Neuronal stem cell (in vitro differentiated cells): ENCODE results near the gene ACTR6.

ENCODE experiments used
- DNase-seq: peaks from one replicate; pipeline ENCODE4 v3.0.0-alpha.2; 2013; ENCODE audit warnings: low spot score
- H2AFZ ChIP-seq: one replicate; pipeline ENCODE4 v1.6.1; 2013; ENCODE audit warnings: mild to moderate bottlenecking, low read length, inconsistent platforms
- H2AK5ac ChIP-seq: 2 replicates; pipeline ENCODE4 v1.6.1; 2013; ENCODE audit warnings: low read depth, mild to moderate bottlenecking, inconsistent platforms, low read length, moderate library complexity, mixed read lengths
- H2BK120ac ChIP-seq: 2 replicates; pipeline ENCODE4 v1.6.1; 2013; ENCODE audit warnings: low read depth, mild to moderate bottlenecking, inconsistent platforms, low read length, moderate library complexity, mixed read lengths
- H2BK12ac ChIP-seq: one replicate; pipeline ENCODE4 v1.6.1; 2013; ENCODE audit warnings: low read length, inconsistent platforms
- H2BK15ac ChIP-seq: 2 replicates; pipeline ENCODE4 v1.6.1; 2013; ENCODE audit warnings: mild to moderate bottlenecking, low read length, inconsistent platforms, mixed read lengths
- H2BK5ac ChIP-seq: one replicate; pipeline ENCODE4 v1.6.1; 2013; ENCODE audit warnings: inconsistent platforms, mild to moderate bottlenecking, low read length, moderate library complexity
- H3K14ac ChIP-seq: one replicate; pipeline ENCODE4 v1.6.1; 2013; ENCODE audit warnings: low read length, inconsistent platforms
- H3K18ac ChIP-seq: 2 replicates; pipeline ENCODE4 v1.6.1; 2013; ENCODE audit warnings: low read length, inconsistent platforms
- H3K23ac ChIP-seq: 2 replicates; pipeline ENCODE4 v1.6.1; 2013; ENCODE audit warnings: low read depth, mild to moderate bottlenecking, mixed read lengths, low read length, inconsistent platforms; ENCODE audit not compliant: poor library complexity
- H3K27ac ChIP-seq: replicated peaks from 3 replicates; pipeline ENCODE4 v1.5.1; 2013; ENCODE audit warnings: low read length, inconsistent platforms
- H3K27me3 ChIP-seq, 3 experiments: 2 replicates each; pipeline ENCODE4 v1.6.1; 2013; ENCODE audit warnings: low read length in 3 of 3, mild to moderate bottlenecking in 2 of 3, inconsistent platforms in 1 of 3, low read depth in 1 of 3, mixed read lengths in 1 of 3, moderate library complexity in 1 of 3; ENCODE audit not compliant: control insufficient read depth in 3 of 3, insufficient read depth in 3 of 3
- H3K36me3 ChIP-seq, 2 donors: replicated peaks in 1 of 2; 2 replicates each; pipeline ENCODE4 v1.6.1; 2013; ENCODE audit warnings: low read length in 2 of 2; ENCODE audit not compliant: control insufficient read depth in 2 of 2, insufficient read depth in 2 of 2
- H3K4ac ChIP-seq: 2 replicates; pipeline ENCODE4 v1.6.1; 2013; ENCODE audit warnings: inconsistent platforms, mild to moderate bottlenecking, low read length, moderate library complexity
- H3K4me1 ChIP-seq, 2 donors: 1 replicate in 1 of 2; 2 replicates in 1 of 2; pipeline ENCODE4 v1.6.1; 2013; ENCODE audit warnings: low read length in 2 of 2, low read depth in 1 of 2; ENCODE audit not compliant: control insufficient read depth in 2 of 2, insufficient read depth in 1 of 2
- H3K4me2 ChIP-seq: one replicate; pipeline ENCODE4 v1.6.1; 2013; ENCODE audit warnings: mild to moderate bottlenecking, low read length, inconsistent platforms; ENCODE audit not compliant: insufficient read depth, poor library complexity, severe bottlenecking
- H3K4me3 ChIP-seq, 2 donors: 2 replicates each; pipeline ENCODE4 v1.5.1; 2013; ENCODE audit warnings: low read length in 2 of 2, mild to moderate bottlenecking in 2 of 2, inconsistent platforms in 1 of 2, moderate library complexity in 1 of 2
- H3K79me1 ChIP-seq: one replicate; pipeline ENCODE4 v1.6.1; 2013; ENCODE audit warnings: low read depth, mild to moderate bottlenecking, inconsistent platforms, low read length, moderate library complexity
- H3K9ac ChIP-seq: one replicate; pipeline ENCODE4 v1.6.1; 2013; ENCODE audit warnings: mild to moderate bottlenecking, low read depth, low read length, inconsistent platforms; ENCODE audit not compliant: poor library complexity
- H3K9me3 ChIP-seq, 2 donors: replicated peaks in 1 of 2; 2 replicates each; pipeline versions ENCODE3 to v1.6.1; 2013; ENCODE audit warnings: low read length in 2 of 2, mild to moderate bottlenecking in 2 of 2, inconsistent platforms in 1 of 2, low read depth in 1 of 2, mixed read lengths in 1 of 2, moderate library complexity in 1 of 2; ENCODE audit not compliant: control insufficient read depth in 2 of 2, insufficient read depth in 1 of 2
- H4K8ac ChIP-seq: one replicate; pipeline ENCODE4 v1.6.1; 2013; ENCODE audit warnings: low read depth, mild to moderate bottlenecking, inconsistent platforms, low read length, moderate library complexity
- H4K91ac ChIP-seq: one replicate; pipeline ENCODE4 v1.6.1; 2013; ENCODE audit warnings: low read length, low read depth, mild to moderate bottlenecking, inconsistent platforms; ENCODE audit not compliant: poor library complexity
- WGBS, 2 donors: extraction: QIAGEN DNeasy Blood & Tissue Kit; methylation state at CpG; one replicate each; pipeline ENCODE4 v1.1.7; 2013; ENCODE audit warnings: missing lambda C conversion rate in 2 of 2, mixed read lengths in 1 of 2; ENCODE audit not compliant: insufficient read length in 2 of 2, insufficient replicate concordance in 1 of 2; ENCODE audit errors: extremely low coverage in 2 of 2; 5-methylcytosine and 5-hydroxymethylcytosine counted together

Gene ACTR6

GRCh38 chr12:100168562-100168961 lies 32.1 kb upstream of the ACTR6 start:
- no peak overlapping the region for H4K8ac ChIP-seq
- no peaks in the 10 kb centered on the region for H3K79me1 ChIP-seq
- H2BK5ac ChIP-seq = no peak overlapping the region
- WGBS, 2 donors = no CpG with 5 or more reads among the region's 4 CpGs
- no peak overlapping the region for H3K23ac ChIP-seq
- H3K36me3 ChIP-seq = peaks cover 0 to 1% of the 10 kb centered on the region in 2 donors
- H3K14ac ChIP-seq = no peak overlapping the region
- H3K18ac ChIP-seq = no peak overlapping the region
- H3K27me3 ChIP-seq = no peaks in the 10 kb centered on the region
- no peak overlapping the region for H3K27ac ChIP-seq
- H3K4me2 ChIP-seq = no peak overlapping the region
- no peak overlapping the region for H4K91ac ChIP-seq
- no peak overlapping the region for H2BK12ac ChIP-seq
- H2AK5ac ChIP-seq = no peak overlapping the region
- H3K4me3 ChIP-seq = no peak overlapping the region
- peaks cover 0 to 3% of the 10 kb centered on the region in 2 donors for H3K9me3 ChIP-seq
- no peak overlapping the region for H2BK15ac ChIP-seq
- H2AFZ ChIP-seq = no peak overlapping the region
- no peak overlapping the region for H3K9ac ChIP-seq
- no peak overlapping the region for H3K4ac ChIP-seq
- H2BK120ac ChIP-seq = no peak overlapping the region
- peaks cover 5% of the 10 kb centered on the region in 2 donors for H3K4me1 ChIP-seq
- DNase-seq = no peak

- DNase-seq = no peak
- Histone ChIP-seq H2BK15ac (no peak overlapping the region), H3K36me3 (peaks cover 0 to 1% of the 10 kb centered on the region in 2 donors), H2BK5ac (no peak overlapping the region), H3K23ac (no peak overlapping the region), H2AFZ (no peak overlapping the region), H3K79me1 (no peaks in the 10 kb centered on the region), H2BK120ac (no peak overlapping the region), H3K4me3 (no peak overlapping the region), H3K4me1 (peaks cover under 1 to 2% of the 10 kb centered on the region in 2 donors), H3K4ac (no peak overlapping the region), H3K9ac (no peak overlapping the region), H2BK12ac (no peak overlapping the region), H2AK5ac (no peak overlapping the region), H3K18ac (no peak overlapping the region), H3K9me3 (peaks cover 0 to 3% of the 10 kb centered on the region in 2 donors), H4K91ac (no peak overlapping the region), H3K4me2 (no peak overlapping the region), H3K27me3 (no peaks in the 10 kb centered on the region), H3K14ac (no peak overlapping the region), H4K8ac (no peak overlapping the region), H3K27ac (no peak overlapping the region)
- WGBS, 2 donors = no CpG with 5 or more reads among the region's 9 CpGs
Measured at GRCh38 chr12:100169345-100169744, 31.3 kb upstream of the ACTR6 start.

- Histone ChIP-seq H2BK15ac (no peak overlapping the region), H3K14ac (no peak overlapping the region), H3K27me3 (no peaks in the 10 kb centered on the region), H2BK5ac (no peak overlapping the region), H3K4me2 (no peak overlapping the region), H3K9ac (no peak overlapping the region), H2BK120ac (no peak overlapping the region), H3K79me1 (no peaks in the 10 kb centered on the region), H3K4me3 (no peak overlapping the region), H2AFZ (no peak overlapping the region), H3K4ac (no peak overlapping the region), H4K8ac (no peak overlapping the region), H2BK12ac (no peak overlapping the region), H2AK5ac (no peak overlapping the region), H3K23ac (no peak overlapping the region), H3K27ac (no peak overlapping the region), H3K18ac (no peak overlapping the region), H3K9me3 (peaks cover 0 to 3% of the 10 kb centered on the region in 2 donors), H3K36me3 (peaks cover 0 to 1% of the 10 kb centered on the region in 2 donors), H4K91ac (no peak overlapping the region), H3K4me1 (no peaks in the 10 kb centered on the region)
- WGBS, 2 donors = no CpG with 5 or more reads among the region's 7 CpGs
- no peak for DNase-seq
Measured at GRCh38 chr12:100170313-100170858, 30.2 kb upstream of the ACTR6 start.

- H3K9ac ChIP-seq = no peak overlapping the region
- H2BK12ac ChIP-seq = no peak overlapping the region
- H3K27me3 ChIP-seq = no peaks in the 10 kb centered on the region
- no peaks in the 10 kb centered on the region for H3K79me1 ChIP-seq
- no peak overlapping the region for H2AK5ac ChIP-seq
- peaks cover 0 to under 1% of the 10 kb centered on the region in 2 donors for H3K9me3 ChIP-seq
- H3K36me3 ChIP-seq = peaks cover 0 to 1% of the 10 kb centered on the region in 2 donors
- no peak overlapping the region for H4K8ac ChIP-seq
- no peak overlapping the region for H2AFZ ChIP-seq
- no peak overlapping the region for H3K4ac ChIP-seq
- H3K14ac ChIP-seq = no peak overlapping the region
- no peak overlapping the region for H3K18ac ChIP-seq
- H3K4me3 ChIP-seq = no peak overlapping the region
- no peak overlapping the region for H2BK15ac ChIP-seq
- no peaks in the 10 kb centered on the region for H3K4me1 ChIP-seq
- H3K4me2 ChIP-seq = no peak overlapping the region
- no peak overlapping the region for H2BK120ac ChIP-seq
- H3K23ac ChIP-seq = no peak overlapping the region
- no peak for DNase-seq
- H2BK5ac ChIP-seq = no peak overlapping the region
- H4K91ac ChIP-seq = no peak overlapping the region
- no peak overlapping the region for H3K27ac ChIP-seq
Measured at GRCh38 chr12:100171248-100171647, 29.4 kb upstream of the ACTR6 start.
